HepG2 (cell line): Measurements from ENCODE around the gene COG5. TPM values are rescaled to one million over a fixed set of nuclear protein-coding genes. Genes with fewer than 3 reads are reported as not detected.

ENCODE experiments used
- ATAC-seq: fragments of 200-7000 bp; cut with Tn5 transposase; 3 replicates; pipeline ENCODE4 v1.9.1; 2020; ENCODE audit warnings: mild to moderate bottlenecking, moderate library complexity
- BruUV-seq: library from RNA; stranded (reverse); fragments of 400-500 nt; replicated peaks from 2 replicates; lab custom pipeline; 2021; lab: Mats Ljungman, UMichigan
- CTCF ChIA-PET: fragments of 300-600 bp; formaldehyde crosslinking; extraction: SDS; loops from one replicate; lab custom pipeline; 2021; ENCODE audit warnings: low total read pairs, inconsistent platforms, low intra/inter-chr PET ratio; lab: Yijun Ruan, JAX
- POLR2A ChIA-PET: fragments of 350-600 bp; sonication (Branson Sonifier 250); formaldehyde crosslinking; loops from one replicate; lab custom pipeline; 2020; ENCODE audit warnings: antibody characterized with exemption, inconsistent platforms; lab: Yijun Ruan, JAX
- DNase-seq: peaks from one replicate; pipeline ENCODE4 v3.0.0-alpha.2; 2015; ENCODE audit warnings: low spot score
- FAIRE-seq: peaks from 3 replicates; lab custom pipeline; 2011; peaks lifted over from hg19 to GRCh38; lab: Jason Lieb, UNC
- H2AFZ ChIP-seq: one replicate; pipeline ENCODE4 v1.6.1; 2011; ENCODE audit warnings: low read length, inconsistent platforms
- H3K27ac ChIP-seq: fragments of 300-600 bp; 3 replicates; pipeline ENCODE4 v1.8.0; 2011; ENCODE audit warnings: mixed run types, mild to moderate bottlenecking, mixed read lengths, low read length, inconsistent platforms; ENCODE audit not compliant: insufficient read depth; ENCODE audit errors: extremely low read length
- H3K27me3 ChIP-seq, 2 experiments: fragments of 200-600 bp in 1 of 2; 2 replicates in 1 of 2; 3 replicates in 1 of 2; pipeline versions ENCODE4 v1.6.0 to v1.8.0; 2011; ENCODE audit warnings: low read length in 2 of 2, mild to moderate bottlenecking in 2 of 2, moderate library complexity in 2 of 2, inconsistent platforms in 1 of 2; ENCODE audit not compliant: insufficient read depth in 2 of 2, control insufficient read depth in 1 of 2
- H3K36me3 ChIP-seq, 2 experiments: fragments of 200-600 bp in 1 of 2; replicated peaks in 1 of 2; 2 replicates in 1 of 2; 3 replicates in 1 of 2; pipeline versions ENCODE4 v1.5.1 to v1.8.0; 2011; ENCODE audit warnings: low read length in 2 of 2, inconsistent platforms in 1 of 2; ENCODE audit not compliant: insufficient read depth in 2 of 2, control insufficient read depth in 1 of 2
- H3K4me1 ChIP-seq: 2 replicates; pipeline ENCODE4 v1.5.1; 2012; ENCODE audit warnings: low read length, inconsistent platforms; ENCODE audit not compliant: insufficient read depth
- H3K4me2 ChIP-seq: 2 replicates; pipeline ENCODE4 v1.6.0; 2011; ENCODE audit warnings: low read depth, low read length, inconsistent platforms
- H3K4me3 ChIP-seq, 3 experiments: fragments of 200-600 bp in 1 of 3; sonication (generic), shearing (Covaris generic) in 1 of 3; replicated peaks in 1 of 3; 2 replicates each; pipeline ENCODE4 v1.5.1; 2011 to 2016; ENCODE audit warnings: low read length in 3 of 3, inconsistent platforms in 2 of 3, low read depth in 2 of 3, mild to moderate bottlenecking in 2 of 3, control low read depth in 1 of 3, mixed read lengths in 1 of 3; ENCODE audit not compliant: insufficient read depth in 1 of 3
- H3K79me2 ChIP-seq: one replicate; pipeline ENCODE4 v1.6.1; 2011; ENCODE audit warnings: low read length, inconsistent platforms; ENCODE audit not compliant: insufficient read depth
- H3K9ac ChIP-seq: 2 replicates; pipeline ENCODE4 v1.6.0; 2011; ENCODE audit warnings: mild to moderate bottlenecking, low read depth, low read length, inconsistent platforms; ENCODE audit not compliant: insufficient read depth
- H3K9me3 ChIP-seq: 2 replicates; pipeline ENCODE4 v1.5.1; 2012; ENCODE audit warnings: mild to moderate bottlenecking, low read length
- H4K20me1 ChIP-seq: 2 replicates; pipeline ENCODE4 v1.6.0; 2011; ENCODE audit warnings: inconsistent platforms, mild to moderate bottlenecking, low read length, moderate library complexity; ENCODE audit not compliant: insufficient read depth
- ATF2 ChIP-seq: sonication (generic); formaldehyde crosslinking; IDR thresholded peaks from 2 replicates; pipeline ENCODE4 v1.4.0; 2020; ENCODE audit warnings: missing genetic modification reagents
- FOXK1 ChIP-seq: sonication (generic); formaldehyde crosslinking; IDR thresholded peaks from 2 replicates; pipeline ENCODE4 v1.4.0; 2020; ENCODE audit warnings: low read depth, missing genetic modification reagents, borderline replicate concordance
- GPBP1L1 ChIP-seq: sonication (generic); formaldehyde crosslinking; IDR thresholded peaks from 2 replicates; pipeline ENCODE4 v1.5.0; 2020; ENCODE audit warnings: mild to moderate bottlenecking, missing genetic modification reagents
- MAZ ChIP-seq, 2 experiments: sonication (generic) in 1 of 2; formaldehyde crosslinking in 1 of 2; IDR thresholded peaks; 2 replicates each; pipeline versions ENCODE4 v1.5.0 to v1.6.1; 2012 to 2020; ENCODE audit warnings: low read depth in 2 of 2, mild to moderate bottlenecking in 2 of 2, borderline replicate concordance in 1 of 2, improper control_type of control experiment in 1 of 2, low read length in 1 of 2, missing genetic modification reagents in 1 of 2, moderate library complexity in 1 of 2
- NFE2 ChIP-seq: sonication (generic); formaldehyde crosslinking; IDR thresholded peaks from 2 replicates; pipeline ENCODE4 v1.4.0; 2020; ENCODE audit warnings: missing genetic modification reagents
- NFIC ChIP-seq: IDR thresholded peaks from 2 replicates; pipeline ENCODE4 v1.6.1; 2012; ENCODE audit warnings: mild to moderate bottlenecking, low read length, inconsistent platforms
- PCBP1 ChIP-seq: fragments of 200-400 bp; formaldehyde crosslinking; IDR thresholded peaks from 2 replicates; pipeline ENCODE4 v1.6.1; 2017; ENCODE audit warnings: mild to moderate bottlenecking, low read depth, low read length, borderline replicate concordance
- TEAD2 ChIP-seq: sonication (generic); formaldehyde crosslinking; IDR thresholded peaks from 2 replicates; pipeline ENCODE4 v1.9.0; 2021; ENCODE audit warnings: missing genetic modification reagents
- THAP9 ChIP-seq: sonication (generic); formaldehyde crosslinking; IDR thresholded peaks from 2 replicates; pipeline ENCODE4; 2020; ENCODE audit warnings: missing genetic modification reagents, mild to moderate bottlenecking, borderline replicate concordance
- ZBTB3 ChIP-seq: sonication (generic); formaldehyde crosslinking; IDR thresholded peaks from 2 replicates; pipeline ENCODE4 v1.4.0; 2020; ENCODE audit warnings: low read depth, mild to moderate bottlenecking, moderate library complexity, missing genetic modification reagents, borderline replicate concordance
- ZFP91 ChIP-seq: sonication (generic); formaldehyde crosslinking; IDR thresholded peaks from 2 replicates; pipeline ENCODE4 v1.9.0; 2022; ENCODE audit warnings: missing genetic modification reagents, mild to moderate bottlenecking, borderline replicate concordance
- ZFX ChIP-seq: sonication (generic); formaldehyde crosslinking; IDR thresholded peaks from 2 replicates; pipeline ENCODE4 v1.4.0; 2020; ENCODE audit warnings: mild to moderate bottlenecking, low read depth, missing genetic modification reagents, moderate library complexity
- ZNF17 ChIP-seq: sonication (generic); formaldehyde crosslinking; IDR thresholded peaks from 2 replicates; pipeline ENCODE4 v1.5.0; 2020; ENCODE audit warnings: mild to moderate bottlenecking, missing genetic modification reagents
- ZNF546 ChIP-seq: sonication (generic); formaldehyde crosslinking; conservative IDR thresholded peaks from 2 replicates; pipeline ENCODE4 v1.8.1; 2023; ENCODE audit warnings: mild to moderate bottlenecking, missing genetic modification reagents
- ZNF607 ChIP-seq: sonication (generic); formaldehyde crosslinking; IDR thresholded peaks from 2 replicates; pipeline ENCODE4 v1.5.1; 2020; ENCODE audit warnings: missing genetic modification reagents, mild to moderate bottlenecking, borderline replicate concordance
- ZNF615 ChIP-seq: sonication (generic); formaldehyde crosslinking; IDR thresholded peaks from 2 replicates; pipeline ENCODE4 v1.5.0; 2020; ENCODE audit warnings: mild to moderate bottlenecking, missing genetic modification reagents, borderline replicate concordance
- ZSCAN22 ChIP-seq: sonication (generic); formaldehyde crosslinking; IDR thresholded peaks from 2 replicates; pipeline ENCODE4 v1.4.0; 2020; ENCODE audit warnings: mild to moderate bottlenecking, missing genetic modification reagents
- WGBS: methylation state at CpG from one replicate; pipeline ENCODE4 v1.1.6; 2017; ENCODE audit warnings: low lambda C conversion rate; 5-methylcytosine and 5-hydroxymethylcytosine counted together
- in situ Hi-C: cut with HindIII; loops from 2 replicates; pipeline ENCODE4 v1.10.0; 2017; ENCODE audit warnings: low pct_unique_long_range_greater_than_20kb; ENCODE audit not compliant: extremely low pct_ligation_motif_present
- intact Hi-C: fragments of 100-400 bp; cut with micrococcal nuclease; formaldehyde crosslinking; loops from one replicate; pipeline ENCODE4 v1.10.0; 2022; ENCODE audit not compliant: unreplicated experiment
- polyA plus RNA-seq, 8 experiments: library from polyadenylated mRNA; depleted of rRNA in 3 of 8; stranded (reverse) in 7 of 8; unstranded in 1 of 8; fragments of >200 nt; fragmentation: Illumina TruSeq in 4 of 8; extraction: Trizol in 4 of 8; gene quantifications; 2 replicates each; pipeline versions ENCODE4 v1.2.1 to v1.2.3, GENCODE V29; 2011 to 2016; ENCODE audit warnings: low read depth in 4 of 8, missing spikeins in 1 of 8, mixed read lengths in 1 of 8; ENCODE audit not compliant: insufficient read depth in 1 of 8
- total RNA-seq, 5 experiments: library from RNA; depleted of rRNA; stranded (reverse); fragments of >200 nt; fragmentation: Illumina TruSeq; extraction: Trizol; gene quantifications; 2 replicates each; pipeline ENCODE4 v1.2.3, GENCODE V29; 2016; ENCODE audit warnings: low read depth in 1 of 5

Gene COG5
- total and polyA plus RNA-seq, 2 of the 13 experiments (the other 11 are each of a cell fraction or from before 2014, with no cell fraction given) = 20.4 to 31.3 TPM

- 98% methylated on average over 4 of the region's 4 CpGs for WGBS
- no peak overlapping the region for H3K27ac ChIP-seq
- no peak overlapping the region for H3K4me3 ChIP-seq
- peaks cover 1 to 7% of the 10 kb centered on the region in 2 experiments; a peak in 2 of 5 replicates for H3K36me3 ChIP-seq
- no TSS peak for BruUV-seq
- H3K79me2 ChIP-seq = no peaks in the 10 kb centered on the region
- H3K4me1 ChIP-seq = no peaks in the 10 kb centered on the region
- H4K20me1 ChIP-seq = no peaks in the 10 kb centered on the region
- FAIRE-seq (no peak), ATAC-seq (no peak), DNase-seq (no peak)
- no peaks in the 10 kb centered on the region for H3K9me3 ChIP-seq
- no peak overlapping the region for H2AFZ ChIP-seq
- no peak overlapping the region for H3K9ac ChIP-seq
- in situ Hi-C loops = no loop called here
- no peak overlapping the region for H3K4me2 ChIP-seq
- no peaks in the 10 kb centered on the region for H3K27me3 ChIP-seq
- intact Hi-C loops = no loop called here
- ChIA-PET POLR2A (no interaction called here), CTCF (no interaction called here)
- TF ChIP-seq ZNF17 (CRISPR knock-in tag) (no peak), NFE2 (CRISPR knock-in tag) (no peak), PCBP1 (no peak), ZNF546 (CRISPR knock-in tag) (no peak), NFIC (no peak), MAZ (IDR thresholded peaks at IDR 0.05; ENCODE audit: borderline replicate concordance, low read depth, low read length) (no peak), MAZ (CRISPR knock-in tag; IDR thresholded peaks at IDR 0.05; ENCODE audit: low read depth) (no peak), ZFP91 (CRISPR knock-in tag) (no peak), THAP9 (no peak), ZNF607 (CRISPR knock-in tag) (no peak), ZFX (CRISPR knock-in tag) (no peak), FOXK1 (CRISPR knock-in tag) (no peak), ZSCAN22 (CRISPR knock-in tag) (no peak), GPBP1L1 (CRISPR knock-in tag) (no peak), ZNF615 (no peak), TEAD2 (no peak), ZBTB3 (CRISPR knock-in tag) (no peak), ATF2 (no peak)
These were observed 287.4 kb downstream of the COG5 start for GRCh38 chr7:107276220-107276827.
